IPS-15b (cell line): ENCODE data around the gene CDHR3.

ENCODE experiments used
- H3K27me3 ChIP-seq: one replicate; pipeline ENCODE4 v1.6.1; 2013; ENCODE audit warnings: low read length; ENCODE audit not compliant: control insufficient read depth, insufficient read depth
- H3K36me3 ChIP-seq: one replicate; pipeline ENCODE4 v1.6.1; 2013; ENCODE audit warnings: low read length; ENCODE audit not compliant: control insufficient read depth, insufficient read depth
- H3K4me1 ChIP-seq: one replicate; pipeline ENCODE4 v1.6.1; 2013; ENCODE audit warnings: mild to moderate bottlenecking, low read length; ENCODE audit not compliant: control insufficient read depth, insufficient read depth
- H3K4me3 ChIP-seq: one replicate; pipeline ENCODE4 v1.5.1; 2013; ENCODE audit warnings: low read depth, low read length
- H3K9ac ChIP-seq: one replicate; pipeline ENCODE4 v1.6.1; 2013; ENCODE audit warnings: low read depth, mild to moderate bottlenecking, low read length
- H3K9me3 ChIP-seq: one replicate; pipeline ENCODE4 v1.6.1; 2013; ENCODE audit warnings: mild to moderate bottlenecking, low read length; ENCODE audit not compliant: control insufficient read depth, insufficient read depth

CDHR3 gene, protein sequence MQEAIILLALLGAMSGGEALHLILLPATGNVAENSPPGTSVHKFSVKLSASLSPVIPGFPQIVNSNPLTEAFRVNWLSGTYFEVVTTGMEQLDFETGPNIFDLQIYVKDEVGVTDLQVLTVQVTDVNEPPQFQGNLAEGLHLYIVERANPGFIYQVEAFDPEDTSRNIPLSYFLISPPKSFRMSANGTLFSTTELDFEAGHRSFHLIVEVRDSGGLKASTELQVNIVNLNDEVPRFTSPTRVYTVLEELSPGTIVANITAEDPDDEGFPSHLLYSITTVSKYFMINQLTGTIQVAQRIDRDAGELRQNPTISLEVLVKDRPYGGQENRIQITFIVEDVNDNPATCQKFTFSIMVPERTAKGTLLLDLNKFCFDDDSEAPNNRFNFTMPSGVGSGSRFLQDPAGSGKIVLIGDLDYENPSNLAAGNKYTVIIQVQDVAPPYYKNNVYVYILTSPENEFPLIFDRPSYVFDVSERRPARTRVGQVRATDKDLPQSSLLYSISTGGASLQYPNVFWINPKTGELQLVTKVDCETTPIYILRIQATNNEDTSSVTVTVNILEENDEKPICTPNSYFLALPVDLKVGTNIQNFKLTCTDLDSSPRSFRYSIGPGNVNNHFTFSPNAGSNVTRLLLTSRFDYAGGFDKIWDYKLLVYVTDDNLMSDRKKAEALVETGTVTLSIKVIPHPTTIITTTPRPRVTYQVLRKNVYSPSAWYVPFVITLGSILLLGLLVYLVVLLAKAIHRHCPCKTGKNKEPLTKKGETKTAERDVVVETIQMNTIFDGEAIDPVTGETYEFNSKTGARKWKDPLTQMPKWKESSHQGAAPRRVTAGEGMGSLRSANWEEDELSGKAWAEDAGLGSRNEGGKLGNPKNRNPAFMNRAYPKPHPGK

DNA sequence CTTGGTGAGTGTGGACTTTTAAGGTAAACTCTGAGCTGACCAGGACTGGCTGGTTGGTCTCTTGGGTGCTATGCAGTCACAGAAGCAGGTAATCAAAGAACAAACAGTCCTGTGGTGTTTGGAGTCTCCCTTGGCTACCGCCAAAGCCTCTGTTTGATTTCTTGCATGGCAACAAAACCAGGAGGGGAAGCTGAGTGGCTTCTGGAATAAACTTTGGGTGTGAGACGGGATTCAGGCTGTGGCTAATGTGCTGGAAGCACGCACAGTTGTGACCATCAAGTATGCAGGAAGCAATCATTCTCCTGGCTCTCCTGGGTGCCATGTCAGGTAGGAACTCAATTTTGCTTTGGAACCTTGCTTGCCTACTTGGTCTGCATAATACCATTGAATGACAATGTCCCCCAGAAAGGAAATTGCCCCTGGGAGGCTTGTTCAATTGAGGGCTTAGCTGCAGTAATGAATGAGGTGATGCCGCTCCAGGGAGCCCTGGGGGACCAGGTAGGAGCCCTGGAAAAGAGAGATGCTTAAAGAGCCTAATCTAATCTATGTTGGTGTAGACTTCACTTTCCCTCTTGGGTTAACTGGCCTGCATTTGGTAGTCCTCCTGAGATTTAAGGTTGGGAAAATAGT lies at the start of gene CDHR3:
Gene CDHR3, plus strand, starts transcription at position 227 of the 630 bp plus-strand sequence. Its CDS starts 55 bp downstream, at position 282.
- peaks cover 10% of the 10 kb centered on the region for H3K4me1 ChIP-seq
- no peaks in the 10 kb centered on the region for H3K36me3 ChIP-seq
- no peaks in the 10 kb centered on the region for H3K27me3 ChIP-seq

DNA sequence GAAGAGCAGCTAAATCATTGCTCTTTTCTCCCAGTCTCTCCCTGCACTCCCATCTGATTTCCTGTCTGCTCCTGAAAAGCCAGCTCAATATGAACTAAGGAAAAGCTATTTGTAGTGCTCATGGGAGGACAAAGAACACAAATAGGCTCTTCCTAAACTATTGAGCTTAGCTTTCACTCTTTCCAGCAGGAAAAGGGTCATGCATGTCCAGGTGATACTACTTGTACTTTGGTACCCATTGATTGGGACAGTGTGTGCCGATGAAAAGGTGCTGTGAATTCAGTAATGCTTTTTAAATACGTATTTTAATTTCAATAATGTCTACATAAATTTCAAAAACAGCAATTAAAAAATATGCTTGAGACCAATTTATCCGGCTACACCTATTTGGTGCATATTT lies 49.1 kb upstream of the CDHR3 start:
- no peaks in the 10 kb centered on the region for H3K27me3 ChIP-seq
- no peak overlapping the region for H3K4me3 ChIP-seq
- H3K9me3 ChIP-seq, result peaks cover 6% of the 10 kb centered on the region
- H3K4me1 ChIP-seq, result no peaks in the 10 kb centered on the region
- H3K36me3 ChIP-seq, result peaks cover 8% of the 10 kb centered on the region
- H3K9ac ChIP-seq, result no peak overlapping the region

More for the DNA sequence above, at the start of gene CDHR3:
- H3K9me3 ChIP-seq, result no peaks in the 10 kb centered on the region
- H3K9ac ChIP-seq, result no peak within 1 kb of the TSS
- no peak within 1 kb of the TSS for H3K4me3 ChIP-seq

DNA sequence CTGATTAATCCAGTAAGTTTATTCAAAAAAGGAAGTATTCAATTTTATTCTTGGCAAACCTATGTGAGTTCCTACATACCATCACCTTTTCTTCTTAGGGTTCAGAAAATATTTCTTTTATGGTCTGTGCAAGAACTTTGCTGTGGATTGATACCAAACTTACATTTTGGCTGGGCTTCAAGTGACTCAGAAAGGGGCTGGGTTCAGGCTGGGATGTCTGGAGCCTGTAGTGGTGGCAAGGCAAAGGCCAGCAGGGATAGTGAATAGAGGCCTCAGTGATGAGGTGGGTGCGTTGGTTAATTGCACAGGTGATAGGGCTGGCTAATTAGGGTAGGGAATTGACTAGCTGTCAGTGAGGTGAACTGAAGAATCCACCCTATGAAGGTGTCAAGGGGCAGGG lies 46.5 kb upstream of the CDHR3 start:
- H3K4me1 ChIP-seq, result no peaks in the 10 kb centered on the region
- no peaks in the 10 kb centered on the region for H3K9me3 ChIP-seq
- no peak overlapping the region for H3K9ac ChIP-seq
- no peaks in the 10 kb centered on the region for H3K36me3 ChIP-seq
- no peaks in the 10 kb centered on the region for H3K27me3 ChIP-seq
- no peak overlapping the region for H3K4me3 ChIP-seq

DNA sequence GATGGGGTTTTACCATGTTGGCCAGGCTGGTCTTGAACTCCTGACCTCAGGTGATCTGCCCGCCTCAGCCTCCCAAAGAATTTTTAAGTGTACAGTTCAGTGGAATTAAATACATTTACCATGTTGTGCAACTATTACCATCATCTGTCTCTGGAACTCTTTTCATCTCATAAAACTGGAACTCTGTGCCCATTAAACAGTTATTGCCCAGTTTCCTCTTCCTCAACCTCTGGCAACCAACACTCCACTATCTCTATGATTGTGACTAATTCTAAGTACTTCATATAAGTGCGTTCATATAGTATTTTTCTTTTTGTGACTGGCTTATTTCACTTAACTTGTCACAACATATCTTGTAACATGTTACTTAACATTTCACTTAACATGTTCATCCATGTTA lies 45.4 kb upstream of the CDHR3 start:
- Histone ChIP-seq H3K4me1 (no peaks in the 10 kb centered on the region), H3K27me3 (no peaks in the 10 kb centered on the region), H3K4me3 (no peak overlapping the region), H3K9ac (no peak overlapping the region), H3K9me3 (no peaks in the 10 kb centered on the region), H3K36me3 (no peaks in the 10 kb centered on the region)

DNA sequence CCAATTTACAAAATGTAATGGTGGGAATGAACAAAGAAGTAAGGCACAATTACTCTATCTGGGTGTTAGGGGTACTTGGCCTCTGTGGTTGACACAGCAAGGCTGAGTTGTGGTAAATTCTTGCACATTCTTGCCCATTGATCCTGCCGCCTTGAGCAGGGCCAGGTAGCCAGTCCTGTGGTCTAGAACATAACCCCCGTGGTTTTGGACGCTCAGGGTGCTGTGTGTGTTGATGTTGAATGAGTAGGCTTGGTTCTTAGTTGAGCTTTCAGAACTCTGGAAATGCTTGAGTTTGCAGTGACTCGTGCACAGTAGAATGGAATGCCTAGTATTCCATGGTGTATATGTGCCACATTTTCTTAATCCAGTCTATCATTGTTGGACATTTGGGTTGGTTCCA lies 42.3 kb upstream of the CDHR3 start:
- no peaks in the 10 kb centered on the region for H3K4me1 ChIP-seq
- no peaks in the 10 kb centered on the region for H3K36me3 ChIP-seq
- no peak overlapping the region for H3K9ac ChIP-seq
- H3K27me3 ChIP-seq, result no peaks in the 10 kb centered on the region
- no peaks in the 10 kb centered on the region for H3K9me3 ChIP-seq
- no peak overlapping the region for H3K4me3 ChIP-seq

DNA sequence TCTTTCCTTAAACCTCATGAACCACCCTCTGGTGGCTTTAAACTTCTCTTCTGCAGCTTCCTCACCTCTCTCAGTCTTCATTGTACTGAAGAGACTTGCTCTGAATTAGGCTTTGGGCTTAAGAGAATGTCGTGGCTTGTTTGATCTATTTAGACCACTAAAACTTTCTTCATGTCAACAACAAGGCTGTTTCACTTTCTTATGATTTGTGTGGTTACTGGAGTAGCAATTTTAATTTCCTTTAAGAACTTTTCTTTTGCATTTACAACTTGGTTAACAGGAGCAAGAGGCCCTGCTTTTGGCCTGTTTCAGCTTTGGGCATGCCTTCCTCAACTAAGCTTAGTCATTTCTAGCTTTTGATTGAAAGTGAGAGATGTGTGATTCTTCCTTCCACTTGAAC lies 38.1 kb upstream of the CDHR3 start:
- Histone ChIP-seq H3K9ac (no peak overlapping the region), H3K4me1 (no peaks in the 10 kb centered on the region), H3K27me3 (no peaks in the 10 kb centered on the region), H3K9me3 (no peaks in the 10 kb centered on the region), H3K4me3 (no peak overlapping the region), H3K36me3 (no peaks in the 10 kb centered on the region)

DNA sequence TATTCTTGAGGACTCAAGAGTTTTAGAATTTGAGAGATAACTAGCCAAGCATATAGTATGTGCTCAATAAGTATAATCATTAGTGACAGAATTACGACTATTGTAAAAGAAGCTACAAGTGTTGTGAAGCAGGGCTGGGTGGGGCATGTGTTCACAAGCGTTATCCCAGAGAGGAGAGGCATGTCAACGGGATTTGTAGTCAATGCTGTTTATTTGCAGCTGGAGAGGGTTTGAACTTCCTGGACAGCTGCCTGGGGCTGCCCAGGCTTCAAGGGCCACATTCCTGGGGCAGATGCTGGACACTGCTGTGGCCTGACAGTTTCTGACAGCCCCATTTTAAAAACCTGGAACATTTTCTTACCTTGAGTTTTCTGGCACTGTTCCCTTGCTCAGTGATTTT lies 36.9 kb upstream of the CDHR3 start:
- Histone ChIP-seq H3K36me3 (no peaks in the 10 kb centered on the region), H3K9me3 (no peaks in the 10 kb centered on the region), H3K9ac (no peak overlapping the region), H3K4me1 (no peaks in the 10 kb centered on the region), H3K4me3 (no peak overlapping the region), H3K27me3 (no peaks in the 10 kb centered on the region)

DNA sequence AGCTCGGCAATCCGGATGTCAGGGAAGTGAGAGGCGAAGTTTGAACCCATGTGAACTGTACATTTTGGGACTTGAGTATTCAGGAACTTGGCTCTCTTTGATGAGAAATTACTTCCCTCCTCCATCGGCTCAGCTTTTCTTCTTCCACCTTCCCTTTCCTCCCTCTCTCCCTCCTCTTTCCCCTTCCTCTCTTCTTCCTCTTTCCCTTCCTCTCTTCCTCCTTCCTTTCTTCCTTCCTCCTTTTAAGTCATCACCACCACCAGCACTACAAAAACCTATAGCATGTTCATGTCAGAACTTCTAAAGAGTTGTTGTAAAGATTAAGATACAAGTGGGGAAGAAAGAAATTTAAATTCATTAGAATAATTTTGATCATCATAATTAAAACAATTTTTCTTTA lies 31.9 kb upstream of the CDHR3 start:
- no peaks in the 10 kb centered on the region for H3K36me3 ChIP-seq
- no peaks in the 10 kb centered on the region for H3K9me3 ChIP-seq
- no peak overlapping the region for H3K4me3 ChIP-seq
- no peaks in the 10 kb centered on the region for H3K27me3 ChIP-seq
- no peaks in the 10 kb centered on the region for H3K4me1 ChIP-seq
- no peak overlapping the region for H3K9ac ChIP-seq

DNA sequence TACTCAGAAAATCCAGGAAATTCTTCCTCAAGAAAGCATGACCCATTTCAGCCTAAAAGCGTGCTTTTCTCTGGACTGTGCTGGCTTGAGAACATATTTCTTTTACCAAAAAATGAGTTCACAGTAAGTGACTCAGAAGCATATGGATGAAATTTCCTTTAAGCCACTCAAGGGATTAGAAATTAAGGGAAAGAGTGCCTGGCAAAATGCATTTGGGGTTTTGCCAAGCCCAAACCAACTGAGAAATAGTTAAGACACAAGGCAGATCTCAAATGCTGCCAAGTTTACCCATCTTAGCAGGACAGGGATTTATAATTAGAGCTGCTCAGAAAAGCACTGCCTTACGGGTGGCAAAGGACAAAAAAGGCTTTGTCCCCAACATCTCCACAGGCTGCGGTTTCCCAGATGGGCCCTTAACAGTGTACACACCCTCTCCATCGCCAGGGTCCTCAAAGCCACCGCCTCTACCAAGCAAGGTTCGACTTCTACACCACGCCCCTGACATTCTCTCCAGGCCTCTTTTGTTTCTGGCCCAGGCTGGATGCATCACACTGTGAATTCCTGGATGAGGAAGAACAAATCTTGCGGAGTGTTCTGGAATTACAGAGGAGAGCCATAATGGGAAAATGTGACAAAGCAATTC lies 30.1 kb upstream of the CDHR3 start:
- no peak overlapping the region for H3K4me3 ChIP-seq
- H3K27me3 ChIP-seq, result no peaks in the 10 kb centered on the region
- no peak overlapping the region for H3K9ac ChIP-seq
- H3K36me3 ChIP-seq, result no peaks in the 10 kb centered on the region
- H3K9me3 ChIP-seq, result no peaks in the 10 kb centered on the region
- H3K4me1 ChIP-seq, result no peaks in the 10 kb centered on the region

DNA sequence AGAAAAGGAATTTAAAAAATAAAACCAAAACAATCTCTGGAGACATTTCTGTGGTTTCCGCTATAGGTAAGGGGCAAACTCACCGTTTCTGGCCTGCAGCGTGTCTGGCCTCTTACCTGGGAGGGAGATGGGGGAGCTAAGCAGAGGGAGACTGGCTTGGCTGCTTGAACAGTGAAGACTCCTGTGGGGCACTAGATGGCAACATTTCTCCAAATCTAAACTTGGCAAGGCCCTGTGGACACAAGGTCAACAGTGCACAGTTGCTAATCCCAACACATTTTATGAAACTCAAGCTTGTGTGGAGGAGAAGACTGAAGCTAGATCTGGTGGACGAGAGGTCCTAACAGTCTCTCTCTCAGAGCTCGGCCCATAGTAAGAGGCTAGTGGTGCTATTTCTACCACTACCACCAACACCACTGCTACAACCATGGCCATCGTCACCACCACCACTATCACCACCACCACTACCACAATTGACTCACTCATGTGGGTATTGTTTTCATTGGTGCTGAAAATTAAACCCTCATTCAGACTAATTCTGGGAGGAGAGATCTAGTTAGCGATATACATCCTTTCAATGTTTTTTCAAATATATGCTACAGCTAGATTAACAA lies 28.4 kb upstream of the CDHR3 start:
- no peaks in the 10 kb centered on the region for H3K4me1 ChIP-seq
- H3K36me3 ChIP-seq, result no peaks in the 10 kb centered on the region
- H3K27me3 ChIP-seq, result no peaks in the 10 kb centered on the region
- H3K9me3 ChIP-seq, result no peaks in the 10 kb centered on the region
- H3K9ac ChIP-seq, result no peak overlapping the region
- H3K4me3 ChIP-seq, result no peak overlapping the region

DNA sequence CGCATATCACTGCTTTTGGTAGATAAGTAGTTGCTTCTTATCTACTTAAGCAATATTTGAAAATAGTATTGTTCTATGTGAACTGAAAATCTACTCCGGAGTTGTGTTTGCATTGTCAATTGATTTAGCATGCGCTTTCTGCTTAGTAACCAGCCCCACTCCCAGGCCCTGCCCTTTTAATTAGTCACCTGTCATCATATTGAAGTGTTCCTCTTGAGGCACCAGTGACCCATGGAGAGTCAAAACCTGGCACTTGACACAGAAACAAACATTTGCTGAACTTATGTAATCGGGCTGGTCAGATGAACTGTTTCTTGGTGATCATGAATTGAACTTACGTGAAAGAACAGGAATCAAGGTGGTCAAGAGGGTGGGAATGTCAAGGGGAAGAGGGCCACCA lies 27.8 kb upstream of the CDHR3 start:
- no peaks in the 10 kb centered on the region for H3K27me3 ChIP-seq
- no peak overlapping the region for H3K9ac ChIP-seq

More for the DNA sequence above, 27.8 kb upstream of the CDHR3 start:
- no peaks in the 10 kb centered on the region for H3K36me3 ChIP-seq
- no peaks in the 10 kb centered on the region for H3K9me3 ChIP-seq
- no peak overlapping the region for H3K4me3 ChIP-seq
- H3K4me1 ChIP-seq, result no peaks in the 10 kb centered on the region
